ENCODE data around the gene B3GAT3.

GRCh38 chr11:62567018-62567633, 54.7 kb downstream of the B3GAT3 start:
- TF ChIP-seq EP300 (IDR thresholded peaks at IDR 0.05; ENCODE audit: borderline replicate concordance in 1 of 2, low read depth in 2 of 2, low read length in 2 of 2) = no peak
- no peak for TF ChIP-seq POLR2A (IDR thresholded peaks at IDR 0.05; ENCODE audit: control extremely low read depth in 1 of 2, low read depth in 2 of 2, low read length in 2 of 2)
- no peak for TF ChIP-seq PHF8 (conservative IDR thresholded peaks at IDR 0.05; ENCODE audit: low read depth, low read length)
- TF ChIP-seq CTCF (IDR thresholded peaks at IDR 0.05; ENCODE audit: control extremely low read depth in 1 of 3, insufficient read depth in 1 of 3, low read depth in 1 of 3, low read length in 3 of 3) = no peak
- TF ChIP-seq, protein P1, sequence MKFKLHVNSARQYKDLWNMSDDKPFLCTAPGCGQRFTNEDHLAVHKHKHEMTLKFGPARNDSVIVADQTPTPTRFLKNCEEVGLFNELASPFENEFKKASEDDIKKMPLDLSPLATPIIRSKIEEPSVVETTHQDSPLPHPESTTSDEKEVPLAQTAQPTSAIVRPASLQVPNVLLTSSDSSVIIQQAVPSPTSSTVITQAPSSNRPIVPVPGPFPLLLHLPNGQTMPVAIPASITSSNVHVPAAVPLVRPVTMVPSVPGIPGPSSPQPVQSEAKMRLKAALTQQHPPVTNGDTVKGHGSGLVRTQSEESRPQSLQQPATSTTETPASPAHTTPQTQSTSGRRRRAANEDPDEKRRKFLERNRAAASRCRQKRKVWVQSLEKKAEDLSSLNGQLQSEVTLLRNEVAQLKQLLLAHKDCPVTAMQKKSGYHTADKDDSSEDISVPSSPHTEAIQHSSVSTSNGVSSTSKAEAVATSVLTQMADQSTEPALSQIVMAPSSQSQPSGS (IDR thresholded peaks at IDR 0.05; ENCODE audit: low read length) = no peak
- no peak for TF ChIP-seq TEAD4 (IDR thresholded peaks at IDR 0.05; ENCODE audit: low read depth, low read length)
- no peak for TF ChIP-seq CEBPB (IDR thresholded peaks at IDR 0.05; ENCODE audit: low read depth, low read length)
- TF ChIP-seq EZH2 (IDR thresholded peaks at IDR 0.05; ENCODE audit: low read depth, low read length, severe bottlenecking) = no peak
- no peak for TF ChIP-seq RFX5 (IDR thresholded peaks at IDR 0.05; ENCODE audit: borderline replicate concordance, low read depth, low read length)
- no peak for TF ChIP-seq SUZ12 (IDR thresholded peaks at IDR 0.05; ENCODE audit: low read length)
- TF ChIP-seq RBBP5 (IDR thresholded peaks at IDR 0.05; ENCODE audit: borderline replicate concordance, low read depth, low read length) = no peak
- no peak for TF ChIP-seq CBX5 (IDR thresholded peaks at IDR 0.05; ENCODE audit: low read depth, low read length)

Data from H1 (cell line).